HEK293 (cell line): ENCODE measurements around the gene SLC13A3.

Source experiments
- CTCF ChIP-seq: fragments of 450-650 bp; formaldehyde crosslinking; IDR thresholded peaks from 2 replicates; pipeline ENCODE4 v1.5.1; 2016; ENCODE audit warnings: missing biosample characterization, missing genetic modification characterization
- REST ChIP-seq: fragments of 450-650 bp; formaldehyde crosslinking; IDR thresholded peaks from 2 replicates; pipeline ENCODE4 v1.5.1; 2016; ENCODE audit warnings: missing biosample characterization, missing genetic modification characterization
- SP2 ChIP-seq: fragments of 450-650 bp; formaldehyde crosslinking; IDR thresholded peaks from 2 replicates; pipeline ENCODE4 v1.5.1; 2016; ENCODE audit warnings: missing biosample characterization, missing genetic modification characterization
- TSHZ1 ChIP-seq: fragments of 450-650 bp; formaldehyde crosslinking; IDR thresholded peaks from 2 replicates; pipeline ENCODE4 v1.5.1; 2016; ENCODE audit warnings: missing biosample characterization, missing genetic modification characterization, borderline replicate concordance
- ZBTB17 ChIP-seq: fragments of 450-650 bp; formaldehyde crosslinking; IDR thresholded peaks from 2 replicates; pipeline ENCODE4 v1.5.1; 2016; ENCODE audit warnings: missing biosample characterization, missing genetic modification characterization
- ZNF18 ChIP-seq: fragments of 450-650 bp; formaldehyde crosslinking; IDR thresholded peaks from 2 replicates; pipeline ENCODE4 v1.5.1; 2016; ENCODE audit warnings: missing biosample characterization, missing genetic modification characterization
- ZNF274 ChIP-seq, 2 experiments: fragments of 200-500 bp in 1 of 2; fragments of 450-650 bp in 1 of 2; sonication (Bioruptor generic) in 1 of 2; formaldehyde crosslinking in 1 of 2; IDR thresholded peaks; 2 replicates each; pipeline versions ENCODE4 v1.5.1 to v1.6.1; 2014 to 2016; ENCODE audit warnings: borderline replicate concordance in 1 of 2, inconsistent platforms in 1 of 2, low read length in 1 of 2, missing biosample characterization in 1 of 2, missing genetic modification characterization in 1 of 2
- ZNF311 ChIP-seq: fragments of 450-650 bp; formaldehyde crosslinking; IDR thresholded peaks from 2 replicates; pipeline ENCODE4 v1.5.1; 2017; ENCODE audit warnings: missing biosample characterization, missing genetic modification characterization, borderline replicate concordance
- ZNF501 ChIP-seq: fragments of 450-650 bp; formaldehyde crosslinking; IDR thresholded peaks from 2 replicates; pipeline ENCODE4 v1.5.1; 2016; ENCODE audit warnings: missing biosample characterization, missing genetic modification characterization
- ZNF530 ChIP-seq: fragments of 450-650 bp; formaldehyde crosslinking; IDR thresholded peaks from 2 replicates; pipeline ENCODE4 v1.5.1; 2016; ENCODE audit warnings: low read depth, missing biosample characterization, missing genetic modification characterization
- ZNF776 ChIP-seq: fragments of 450-650 bp; formaldehyde crosslinking; IDR thresholded peaks from 2 replicates; pipeline ENCODE4 v1.5.0; 2017; ENCODE audit warnings: missing biosample characterization, missing genetic modification characterization, borderline replicate concordance

GRCh38 chr20:46618316-46619100, 32.8 kb downstream of the SLC13A3 start:
- TF ChIP-seq CTCF (tag by site-specific recombination) (no peak), REST (tag by site-specific recombination) (no peak), ZBTB17 (no peak), TSHZ1 (tag by site-specific recombination) (no peak), ZNF776 (no peak), ZNF501 (tag by site-specific recombination) (no peak), ZNF530 (tag by site-specific recombination) (no peak), ZNF274 (IDR thresholded peaks at IDR 0.05; ENCODE audit: low read length) (no peak), ZNF274 (tag by site-specific recombination; IDR thresholded peaks at IDR 0.05; ENCODE audit: borderline replicate concordance) (no peak), ZNF311 (tag by site-specific recombination) (no peak), ZNF18 (tag by site-specific recombination) (no peak), SP2 (tag by site-specific recombination) (no peak)
